HepG2 (cell line): Measurements from ENCODE around the gene TMEM255B. TPM values are rescaled to one million over a fixed set of nuclear protein-coding genes. Genes with fewer than 3 reads are reported as not detected.
A peak's percentile ranks its signal among the peaks of the same experiment; 100 is the strongest.

Experiments used
- BORCS8-MEF2B ChIP-seq: sonication (generic); formaldehyde crosslinking; IDR thresholded peaks from 2 replicates; pipeline ENCODE4 v1.8.0; 2022; ENCODE audit warnings: mild to moderate bottlenecking, missing genetic modification reagents
- CTCF ChIP-seq: sonication (generic); formaldehyde crosslinking; IDR thresholded peaks from 2 replicates; pipeline ENCODE4 v1.5.0; 2020; ENCODE audit warnings: mild to moderate bottlenecking, missing genetic modification reagents, moderate library complexity
- E2F1 ChIP-seq: sonication (generic); formaldehyde crosslinking; IDR thresholded peaks from 2 replicates; pipeline ENCODE4 v1.5.0; 2020; ENCODE audit warnings: missing genetic modification reagents
- GFI1 ChIP-seq: sonication (generic); formaldehyde crosslinking; IDR thresholded peaks from 2 replicates; pipeline ENCODE4 v1.5.0; 2020; ENCODE audit warnings: missing genetic modification reagents, mild to moderate bottlenecking, borderline replicate concordance
- HMG20A ChIP-seq: IDR thresholded peaks from 2 replicates; pipeline ENCODE4 v1.6.1; 2016; ENCODE audit warnings: borderline replicate concordance
- MLXIP ChIP-seq: sonication (generic); formaldehyde crosslinking; IDR thresholded peaks from 2 replicates; pipeline ENCODE4 v1.9.0; 2021; ENCODE audit warnings: missing genetic modification reagents, borderline replicate concordance
- MXD4 ChIP-seq: IDR thresholded peaks from 2 replicates; pipeline ENCODE4 v1.6.1; 2016; ENCODE audit warnings: mild to moderate bottlenecking, missing biosample characterization, missing genetic modification reagents
- NR1H2 ChIP-seq: sonication (generic); formaldehyde crosslinking; IDR thresholded peaks from 2 replicates; pipeline ENCODE4 v1.8.1; 2022; ENCODE audit warnings: low read depth, missing genetic modification reagents, borderline replicate concordance
- ZBTB26 ChIP-seq: IDR thresholded peaks from 2 replicates; pipeline ENCODE4 v1.6.1; 2016; ENCODE audit warnings: missing compliant biosample characterization, missing genetic modification reagents, borderline replicate concordance
- ZBTB49 ChIP-seq: sonication (generic); formaldehyde crosslinking; IDR thresholded peaks from 2 replicates; pipeline ENCODE4 v1.4.0; 2020; ENCODE audit warnings: missing genetic modification reagents, borderline replicate concordance
- ZFP62 ChIP-seq: sonication (generic); formaldehyde crosslinking; IDR thresholded peaks from 2 replicates; pipeline ENCODE4 v1.4.0; 2020; ENCODE audit warnings: missing genetic modification reagents
- ZFP91 ChIP-seq: sonication (generic); formaldehyde crosslinking; IDR thresholded peaks from 2 replicates; pipeline ENCODE4 v1.9.0; 2022; ENCODE audit warnings: missing genetic modification reagents, mild to moderate bottlenecking, borderline replicate concordance
- ZFX ChIP-seq: sonication (generic); formaldehyde crosslinking; IDR thresholded peaks from 2 replicates; pipeline ENCODE4 v1.4.0; 2020; ENCODE audit warnings: mild to moderate bottlenecking, low read depth, missing genetic modification reagents, moderate library complexity
- ZFY ChIP-seq: sonication (generic); formaldehyde crosslinking; IDR thresholded peaks from 2 replicates; pipeline ENCODE4 v1.4.0; 2020; ENCODE audit warnings: missing genetic modification reagents
- ZNF292 ChIP-seq: sonication (generic); formaldehyde crosslinking; IDR thresholded peaks from 2 replicates; pipeline ENCODE4 v1.8.1; 2022; ENCODE audit warnings: mild to moderate bottlenecking, low read depth, missing genetic modification reagents, borderline replicate concordance
- ZNF451 ChIP-seq: sonication (generic); formaldehyde crosslinking; IDR thresholded peaks from 2 replicates; pipeline ENCODE4 v1.5.0; 2020; ENCODE audit warnings: mild to moderate bottlenecking, missing genetic modification reagents
- ZNF567 ChIP-seq: sonication (generic); formaldehyde crosslinking; IDR thresholded peaks from 2 replicates; pipeline ENCODE4 v1.8.1; 2023; ENCODE audit warnings: mild to moderate bottlenecking, missing genetic modification reagents, borderline replicate concordance
- ZNF780A ChIP-seq: sonication (generic); formaldehyde crosslinking; IDR thresholded peaks from 2 replicates; pipeline ENCODE4 v1.8.0; 2022; ENCODE audit warnings: mild to moderate bottlenecking, missing genetic modification reagents, moderate library complexity
- polyA plus RNA-seq, 8 experiments: library from polyadenylated mRNA; depleted of rRNA in 3 of 8; stranded (reverse) in 7 of 8; unstranded in 1 of 8; fragments of >200 nt; fragmentation: Illumina TruSeq in 4 of 8; extraction: Trizol in 4 of 8; gene quantifications; 2 replicates each; pipeline versions ENCODE4 v1.2.1 to v1.2.3, GENCODE V29; 2011 to 2016; ENCODE audit warnings: low read depth in 4 of 8, missing spikeins in 1 of 8, mixed read lengths in 1 of 8; ENCODE audit not compliant: insufficient read depth in 1 of 8
- total RNA-seq, 5 experiments: library from RNA; depleted of rRNA; stranded (reverse); fragments of >200 nt; fragmentation: Illumina TruSeq; extraction: Trizol; gene quantifications; 2 replicates each; pipeline ENCODE4 v1.2.3, GENCODE V29; 2016; ENCODE audit warnings: low read depth in 1 of 5

TMEM255B gene
- total and polyA plus RNA-seq, 2 of the 13 experiments (the other 11 are each of a cell fraction or from before 2014, with no cell fraction given): not detected

- TF ChIP-seq GFI1: no peak
- TF ChIP-seq NR1H2 (CRISPR knock-in tag): no peak
- TF ChIP-seq E2F1: no peak
- peak; percentile 41; the same call in 1 of the 2 replicates for TF ChIP-seq ZNF292 (CRISPR knock-in tag)
- no peak for TF ChIP-seq HMG20A (CRISPR knock-in tag)
- TF ChIP-seq ZBTB49 (CRISPR knock-in tag): no peak
- no peak for TF ChIP-seq BORCS8-MEF2B (CRISPR knock-in tag)
- TF ChIP-seq ZNF780A (CRISPR knock-in tag): peak; percentile 88
- TF ChIP-seq ZBTB26 (CRISPR knock-in tag): no peak
- no peak for TF ChIP-seq ZNF567 (CRISPR knock-in tag)
- TF ChIP-seq CTCF (CRISPR knock-in tag): no peak
- TF ChIP-seq ZFY: peak; percentile 48; the same call in 1 of the 2 replicates
- 0 out of 2 replicates have a peak, but pooled peaks have one; percentile 30 for TF ChIP-seq ZFP91 (CRISPR knock-in tag)
- no peak for TF ChIP-seq MXD4 (CRISPR knock-in tag)
- no peak for TF ChIP-seq MLXIP (CRISPR knock-in tag)
- peak; percentile 77 for TF ChIP-seq ZFX (CRISPR knock-in tag)
- no peak for TF ChIP-seq ZFP62 (CRISPR knock-in tag)
- no peak for TF ChIP-seq ZNF451 (CRISPR knock-in tag)
Measured at GRCh38 chr13:113860051-113860664, 101.1 kb downstream of the TMEM255B start (continued).
